GM20431 (cell line): ENCODE data around the gene SEPTIN6.

ENCODE experiments used
- in situ Hi-C: fragments of 300-500 bp; cut with MseI, MboI; formaldehyde crosslinking; loops from one replicate; pipeline ENCODE4 v1.15.0; 2020; ENCODE audit warnings: low sequenced_read_pairs; ENCODE audit not compliant: unreplicated experiment

The SEPTIN6 gene

DNA sequence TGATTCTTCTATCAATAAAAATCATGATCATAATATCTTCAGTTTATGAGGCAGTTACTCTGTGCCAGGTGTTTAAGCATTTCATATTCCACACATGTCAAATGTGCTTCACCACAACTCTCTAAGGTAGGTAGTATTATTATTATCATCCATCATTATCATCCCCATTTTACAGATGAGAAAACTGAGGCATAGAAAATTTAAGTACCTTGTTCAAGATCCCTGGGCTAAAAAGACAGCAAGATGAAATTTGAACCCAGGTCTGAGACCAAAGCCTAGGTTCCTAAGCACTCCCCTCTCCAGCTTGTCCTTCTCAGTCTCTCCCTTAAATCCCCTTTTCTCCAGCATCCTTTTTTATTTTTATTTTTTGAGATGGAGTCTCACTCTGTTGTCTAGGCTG, 33.4 kb downstream of the SEPTIN6 start:
- in situ Hi-C loops: no loop called here

DNA sequence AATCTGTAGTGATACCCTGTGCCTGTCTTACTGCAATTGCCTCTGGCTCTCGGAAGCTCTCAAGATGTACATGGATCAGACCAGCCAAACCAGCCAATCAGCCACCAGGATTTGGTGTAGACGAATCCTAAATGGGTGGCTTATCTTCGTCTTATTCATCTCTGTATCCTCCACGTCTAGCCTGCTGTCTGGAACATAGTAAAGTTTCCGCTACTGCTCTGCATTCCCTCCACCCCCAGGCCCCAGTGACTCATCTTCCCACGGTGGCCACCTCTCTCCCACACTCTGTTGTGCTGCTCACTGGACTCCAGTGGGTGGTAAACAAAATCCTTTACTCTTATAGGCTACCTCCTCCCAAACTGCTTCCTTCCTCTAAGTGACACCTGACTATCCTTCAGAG, 37.8 kb downstream of the SEPTIN6 start:
- in situ Hi-C loops: no loop called here

- in situ Hi-C loops: no loop called here
Observed at GRCh38 chrX:119654112-119654531, 38.8 kb downstream of the SEPTIN6 start.

GRCh38 chrX:119648421-119648775, 44.6 kb downstream of the SEPTIN6 start:
- in situ Hi-C loops: no loop called here

- in situ Hi-C loops: no loop called here
Observed at GRCh38 chrX:119647552-119648420, 45.2 kb downstream of the SEPTIN6 start.

- in situ Hi-C loops: no loop called here
Observed at GRCh38 chrX:119647089-119647488, 45.9 kb downstream of the SEPTIN6 start.

DNA sequence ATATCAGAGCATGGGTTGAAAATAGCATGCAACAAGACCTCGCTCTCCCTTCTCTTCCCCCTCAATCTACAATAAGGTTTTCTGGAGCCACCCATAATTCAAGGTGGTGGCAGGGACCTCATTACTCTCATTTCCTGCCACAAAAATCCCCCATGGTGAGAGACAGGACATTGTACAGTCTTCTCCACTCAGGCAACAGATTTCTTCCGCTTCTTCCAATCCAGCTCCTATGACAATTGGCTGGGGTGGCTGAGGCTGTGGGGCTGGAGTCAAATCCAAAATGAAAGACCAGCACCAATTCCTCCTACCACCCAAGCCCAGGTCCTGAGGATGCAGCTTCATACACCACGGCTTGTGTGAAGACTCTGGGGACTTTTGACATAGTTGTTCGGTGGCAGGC, 46.5 kb downstream of the SEPTIN6 start:
- in situ Hi-C loops: no loop called here

DNA sequence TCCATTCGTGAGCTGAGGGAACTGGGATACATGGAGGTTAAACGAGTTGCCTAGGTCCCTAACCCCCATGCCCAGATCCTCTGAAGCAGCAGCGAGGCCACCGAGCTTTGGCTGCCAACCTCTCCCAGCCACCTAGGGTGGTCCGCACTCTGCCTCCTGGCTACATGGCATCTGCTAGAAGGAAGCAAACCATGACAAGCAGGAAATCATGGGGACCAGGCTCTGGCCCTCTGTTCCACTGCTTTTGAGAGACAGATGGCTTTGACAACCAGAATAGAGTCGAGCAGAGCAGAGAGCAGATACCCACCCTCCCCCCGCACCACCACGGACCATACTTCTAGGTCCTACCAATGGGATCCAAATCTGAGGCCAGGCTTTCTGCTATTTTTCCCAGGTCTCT, 49.3 kb downstream of the SEPTIN6 start:
- in situ Hi-C loops: no loop called here
